SK-N-DZ (cell line): ENCODE data around the gene ADAMTS18. TPM values are rescaled to one million over a fixed set of nuclear protein-coding genes. Genes with fewer than 3 reads are reported as not detected.
"Not testable (repeated sequence)": the region's sequence is repeated elsewhere in the genome, so short reads cannot be mapped to it uniquely, and the experiment has no call there.

Experiments used
- DNase-seq: peaks from one replicate; pipeline ENCODE4 v3.0.0-alpha.2; 2015; ENCODE audit warnings: low spot score
- polyA plus RNA-seq, 2 experiments: library from polyadenylated mRNA; depleted of rRNA; stranded (reverse); fragments of >200 nt; gene quantifications; 2 replicates each; pipeline ENCODE4 v1.2.3, GENCODE V29; 2014

ADAMTS18 gene
- 0.16 TPM in 1 of 2 replicates, not detected in the other for polyA plus RNA-seq (2014; cell fraction: cytosol; rRNA removed)
- polyA plus RNA-seq (2014; cell fraction: nucleus; rRNA removed): 0.14 and 0.15 TPM in 2 replicates

- no peak for DNase-seq
Observed at GRCh38 chr16:77434530-77435271, at the start of gene ADAMTS18. Gene ADAMTS18, minus strand, starts transcription at chr16:77435034. Its CDS starts 339 bp downstream, at chr16:77434695.

GRCh38 chr16:77480681-77481315, 46.0 kb upstream of the ADAMTS18 start:
- no peak for DNase-seq

- DNase-seq: no peak
Observed at GRCh38 chr16:77472262-77472661, 37.4 kb upstream of the ADAMTS18 start.

- no peak for DNase-seq
Observed at GRCh38 chr16:77470851-77471250, 36.0 kb upstream of the ADAMTS18 start.

GRCh38 chr16:77469634-77470033, 34.8 kb upstream of the ADAMTS18 start:
- DNase-seq: no peak

GRCh38 chr16:77468831-77469230, 34.0 kb upstream of the ADAMTS18 start:
- no peak for DNase-seq

- DNase-seq: no peak
Observed at GRCh38 chr16:77467821-77468335, 33.0 kb upstream of the ADAMTS18 start.

- DNase-seq: not testable (repeated sequence)
Observed at GRCh38 chr16:77463659-77464058, 28.8 kb upstream of the ADAMTS18 start.

GRCh38 chr16:77462894-77463293, 28.1 kb upstream of the ADAMTS18 start:
- no peak for DNase-seq

GRCh38 chr16:77459534-77460254, 24.9 kb upstream of the ADAMTS18 start:
- DNase-seq: no peak

- DNase-seq: no peak
Observed at GRCh38 chr16:77457046-77457445, 22.2 kb upstream of the ADAMTS18 start.

- DNase-seq: no peak
Observed at GRCh38 chr16:77452243-77452642, 17.4 kb upstream of the ADAMTS18 start.

GRCh38 chr16:77450790-77451487, 16.1 kb upstream of the ADAMTS18 start:
- DNase-seq: no peak

- no peak for DNase-seq
Observed at GRCh38 chr16:77449208-77449607, 14.4 kb upstream of the ADAMTS18 start.

GRCh38 chr16:77445324-77445723, 10.5 kb upstream of the ADAMTS18 start:
- no peak for DNase-seq

- DNase-seq: no peak
Observed at GRCh38 chr16:77444147-77444460, 9.3 kb upstream of the ADAMTS18 start.

- no peak for DNase-seq
Observed at GRCh38 chr16:77443357-77444146, 8.7 kb upstream of the ADAMTS18 start.

- DNase-seq: no peak
Observed at GRCh38 chr16:77442078-77442477, 7.2 kb upstream of the ADAMTS18 start.

GRCh38 chr16:77439106-77439505, 4.3 kb upstream of the ADAMTS18 start:
- no peak for DNase-seq

GRCh38 chr16:77437859-77438258, 3.0 kb upstream of the ADAMTS18 start:
- no peak for DNase-seq
